22Rv1 (cell line): ENCODE results near the gene RFX3.

Source experiments
- CTCF ChIP-seq: fragments of 450-650 bp; IDR thresholded peaks from 2 replicates; pipeline ENCODE4 v1.5.1; 2017; ENCODE audit warnings: mild to moderate bottlenecking
- ZFX ChIP-seq: fragments of 450-650 bp; IDR thresholded peaks from 2 replicates; pipeline ENCODE4 v1.6.1; 2017; ENCODE audit warnings: antibody characterized with exemption, borderline replicate concordance

- TF ChIP-seq CTCF = no peak
- TF ChIP-seq ZFX = no peak
Measured at GRCh38 chr9:3177146-3177761, 348.5 kb downstream of the RFX3 start.
